Esophagus muscularis mucosa (tissue), 4 donors: ENCODE data around the gene GPC2.
"Not testable (repeated sequence)": the region's sequence is repeated elsewhere in the genome, so short reads cannot be mapped to it uniquely, and the experiment has no call there.

Experiments used
- EP300 ChIP-seq: sonication (generic); formaldehyde crosslinking; IDR thresholded peaks from one replicate; pipeline ENCODE4 v1.6.1; 2017; ENCODE audit warnings: antibody characterized with exemption
- POLR2AphosphoS5 ChIP-seq, 2 donors: sonication (generic); formaldehyde crosslinking; IDR thresholded peaks; one replicate each; pipeline ENCODE4 v1.6.1; 2017; ENCODE audit warnings: antibody characterized with exemption in 2 of 2
- TF ChIP-seq, protein P1 (sequence below), 3 experiments: fragments of 200-600 bp in 2 of 3; fragments of 450-650 bp in 1 of 3; sonication (generic) in 2 of 3; IDR thresholded peaks; one replicate each; pipeline ENCODE4 v1.5.1; 2017 to 2019; ENCODE audit warnings: antibody characterized with exemption in 3 of 3, mild to moderate bottlenecking in 2 of 3, moderate library complexity in 1 of 3

DNA sequence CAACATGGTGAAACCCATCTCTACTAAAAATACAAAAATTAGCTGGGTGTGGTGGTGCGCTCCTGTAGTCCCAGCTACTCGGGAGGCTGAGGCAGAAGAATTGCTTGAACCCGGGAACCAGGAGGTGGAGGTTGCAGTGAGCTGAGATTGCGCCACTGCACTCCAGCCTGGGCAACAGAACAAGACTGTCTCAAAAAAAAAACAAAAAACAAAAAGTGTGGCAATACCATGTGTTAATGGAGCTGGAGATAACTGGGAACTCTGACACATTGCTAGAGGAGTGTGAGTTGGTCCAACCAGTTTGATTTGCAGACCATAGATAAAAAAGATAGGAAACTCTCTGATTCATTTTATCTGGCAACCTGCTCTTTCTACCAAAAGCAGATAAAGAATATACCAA lies 30.8 kb downstream of the GPC2 start:
- TF ChIP-seq, protein P1, sequence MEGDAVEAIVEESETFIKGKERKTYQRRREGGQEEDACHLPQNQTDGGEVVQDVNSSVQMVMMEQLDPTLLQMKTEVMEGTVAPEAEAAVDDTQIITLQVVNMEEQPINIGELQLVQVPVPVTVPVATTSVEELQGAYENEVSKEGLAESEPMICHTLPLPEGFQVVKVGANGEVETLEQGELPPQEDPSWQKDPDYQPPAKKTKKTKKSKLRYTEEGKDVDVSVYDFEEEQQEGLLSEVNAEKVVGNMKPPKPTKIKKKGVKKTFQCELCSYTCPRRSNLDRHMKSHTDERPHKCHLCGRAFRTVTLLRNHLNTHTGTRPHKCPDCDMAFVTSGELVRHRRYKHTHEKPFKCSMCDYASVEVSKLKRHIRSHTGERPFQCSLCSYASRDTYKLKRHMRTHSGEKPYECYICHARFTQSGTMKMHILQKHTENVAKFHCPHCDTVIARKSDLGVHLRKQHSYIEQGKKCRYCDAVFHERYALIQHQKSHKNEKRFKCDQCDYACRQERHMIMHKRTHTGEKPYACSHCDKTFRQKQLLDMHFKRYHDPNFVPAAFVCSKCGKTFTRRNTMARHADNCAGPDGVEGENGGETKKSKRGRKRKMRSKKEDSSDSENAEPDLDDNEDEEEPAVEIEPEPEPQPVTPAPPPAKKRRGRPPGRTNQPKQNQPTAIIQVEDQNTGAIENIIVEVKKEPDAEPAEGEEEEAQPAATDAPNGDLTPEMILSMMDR (IDR thresholded peaks at IDR 0.05) = not testable (repeated sequence)
- not testable (repeated sequence) for TF ChIP-seq POLR2AphosphoS5 (IDR thresholded peaks at IDR 0.05); EP300
